Osteocyte (in vitro differentiated cells): ENCODE measurements around the gene MEIS2. TPM values are rescaled to one million over a fixed set of nuclear protein-coding genes. Genes with fewer than 3 reads are reported as not detected.

Experiments used
- DNase-seq: peaks from one replicate; pipeline ENCODE4 v3.0.0; 2021; ENCODE audit warnings: mixed read lengths; ENCODE audit not compliant: unreplicated experiment; ENCODE audit errors: extremely low spot score
- H3K27ac Mint-ChIP-seq: one replicate; pipeline ENCODE4 v1.8.0; 2021; ENCODE audit warnings: mild to moderate bottlenecking, mixed read lengths; ENCODE audit not compliant: unreplicated experiment
- H3K27me3 Mint-ChIP-seq: one replicate; pipeline ENCODE4 v1.8.0; 2021; ENCODE audit warnings: mixed read lengths; ENCODE audit not compliant: unreplicated experiment
- H3K36me3 Mint-ChIP-seq: one replicate; pipeline ENCODE4 v1.8.0; 2021; ENCODE audit warnings: mixed read lengths; ENCODE audit not compliant: unreplicated experiment
- H3K4me1 Mint-ChIP-seq: one replicate; pipeline ENCODE4 v1.8.0; 2021; ENCODE audit warnings: mixed read lengths; ENCODE audit not compliant: unreplicated experiment
- H3K4me3 Mint-ChIP-seq: one replicate; pipeline ENCODE4 v1.8.0; 2021; ENCODE audit warnings: mild to moderate bottlenecking, moderate library complexity, mixed read lengths; ENCODE audit not compliant: unreplicated experiment
- H3K9me3 Mint-ChIP-seq: one replicate; pipeline ENCODE4 v1.8.0; 2021; ENCODE audit warnings: mixed read lengths; ENCODE audit not compliant: unreplicated experiment
- total RNA-seq: library from RNA; stranded (reverse); gene quantifications from 2 replicates; pipeline ENCODE4 v1.2.1, GENCODE V29; 2021
- TF ChIP-seq, protein P1 (sequence below): fragments of 200-600 bp; sonication (generic); IDR thresholded peaks from 2 replicates; pipeline ENCODE4 v1.5.0; 2021; ENCODE audit warnings: antibody characterized with exemption, mild to moderate bottlenecking, moderate library complexity

MEIS2 gene
- total RNA-seq, 1 donor from 2014 or later: 79.9 TPM

DNA sequence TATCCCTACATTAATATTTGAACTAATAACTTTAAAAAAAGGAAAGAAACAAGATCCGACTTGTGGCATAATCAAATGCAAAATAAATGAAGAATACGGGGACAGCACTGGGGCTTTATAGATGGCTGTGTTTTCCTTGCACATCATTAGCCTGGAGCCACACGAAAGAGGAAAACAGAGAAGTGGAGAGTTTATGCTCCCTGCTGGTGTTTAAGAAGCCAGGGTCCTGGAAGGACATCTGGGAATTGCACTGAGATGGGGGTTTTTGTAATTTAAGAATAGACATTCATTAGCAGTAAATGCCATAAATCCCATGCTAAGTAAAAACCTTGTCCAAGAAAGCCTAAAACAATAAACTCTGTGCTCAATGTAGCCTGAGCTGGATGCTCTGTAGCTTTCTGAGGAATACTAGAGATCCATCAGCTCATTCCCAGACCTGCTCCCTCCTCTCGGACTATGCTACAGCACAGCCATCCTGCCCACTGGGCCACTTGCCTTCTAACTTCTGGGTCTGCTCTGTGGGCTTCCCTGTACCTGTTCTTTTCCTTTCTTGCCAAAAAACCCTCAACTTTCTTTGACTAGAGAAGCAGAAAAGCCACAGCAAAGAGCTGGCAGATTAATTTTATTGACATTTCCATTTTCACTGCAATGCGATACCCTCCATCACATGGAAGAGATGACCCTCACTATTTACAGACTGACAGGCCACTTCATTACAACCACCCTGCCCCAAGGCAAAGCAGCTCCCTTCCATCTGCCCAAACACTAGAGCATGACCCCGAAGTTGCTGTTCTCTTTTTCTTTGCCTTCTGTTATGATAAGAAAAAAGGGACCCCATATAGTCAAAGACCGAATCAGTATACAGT lies 62.3 kb downstream of the MEIS2 start:
- Mint-ChIP-seq H3K9me3 (no peaks in the 10 kb centered on the region), H3K27me3 (no peaks in the 10 kb centered on the region), H3K4me1 (peaks cover 39% of the 10 kb centered on the region), H3K36me3 (peaks cover 37% of the 10 kb centered on the region), H3K4me3 (peak overlapping the region; percentile 28), H3K27ac (peak overlapping the region; percentile 70)
- no peak for DNase-seq
- TF ChIP-seq, protein P1, sequence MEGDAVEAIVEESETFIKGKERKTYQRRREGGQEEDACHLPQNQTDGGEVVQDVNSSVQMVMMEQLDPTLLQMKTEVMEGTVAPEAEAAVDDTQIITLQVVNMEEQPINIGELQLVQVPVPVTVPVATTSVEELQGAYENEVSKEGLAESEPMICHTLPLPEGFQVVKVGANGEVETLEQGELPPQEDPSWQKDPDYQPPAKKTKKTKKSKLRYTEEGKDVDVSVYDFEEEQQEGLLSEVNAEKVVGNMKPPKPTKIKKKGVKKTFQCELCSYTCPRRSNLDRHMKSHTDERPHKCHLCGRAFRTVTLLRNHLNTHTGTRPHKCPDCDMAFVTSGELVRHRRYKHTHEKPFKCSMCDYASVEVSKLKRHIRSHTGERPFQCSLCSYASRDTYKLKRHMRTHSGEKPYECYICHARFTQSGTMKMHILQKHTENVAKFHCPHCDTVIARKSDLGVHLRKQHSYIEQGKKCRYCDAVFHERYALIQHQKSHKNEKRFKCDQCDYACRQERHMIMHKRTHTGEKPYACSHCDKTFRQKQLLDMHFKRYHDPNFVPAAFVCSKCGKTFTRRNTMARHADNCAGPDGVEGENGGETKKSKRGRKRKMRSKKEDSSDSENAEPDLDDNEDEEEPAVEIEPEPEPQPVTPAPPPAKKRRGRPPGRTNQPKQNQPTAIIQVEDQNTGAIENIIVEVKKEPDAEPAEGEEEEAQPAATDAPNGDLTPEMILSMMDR: no peak

DNA sequence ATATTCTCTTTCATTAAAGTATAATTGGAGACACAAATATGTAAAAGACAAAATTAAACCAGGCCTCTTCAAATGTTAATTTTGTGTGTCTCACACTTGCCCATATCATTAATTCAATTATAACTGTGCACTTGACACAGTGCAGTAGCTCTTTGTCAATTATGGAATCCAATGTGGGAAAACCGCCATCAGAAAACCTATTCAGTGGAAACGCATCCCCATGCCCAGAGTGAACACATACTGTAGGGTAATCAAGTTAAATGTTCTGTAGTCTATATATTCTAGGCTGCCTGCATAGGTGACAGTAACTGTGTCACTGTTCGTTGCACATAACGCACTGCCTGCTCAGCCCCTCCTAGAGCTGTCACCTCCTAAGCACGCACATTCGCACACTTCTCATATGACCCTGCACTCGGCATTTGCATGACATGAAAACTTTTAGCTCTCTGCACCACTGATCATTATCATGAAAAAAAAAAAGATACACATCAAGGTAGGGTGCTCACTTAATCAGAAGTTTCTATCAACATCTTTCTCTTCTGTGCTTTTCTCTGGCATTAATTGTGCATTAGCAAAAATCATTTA lies 63.2 kb downstream of the MEIS2 start:
- no peak overlapping the region for H3K4me3 Mint-ChIP-seq
- H3K27me3 Mint-ChIP-seq: no peaks in the 10 kb centered on the region
- peaks cover 40% of the 10 kb centered on the region for H3K4me1 Mint-ChIP-seq
- DNase-seq: no peak
- peaks cover 38% of the 10 kb centered on the region for H3K36me3 Mint-ChIP-seq
- TF ChIP-seq, protein P1: no peak
- H3K27ac Mint-ChIP-seq: no peak overlapping the region
- no peaks in the 10 kb centered on the region for H3K9me3 Mint-ChIP-seq

DNA sequence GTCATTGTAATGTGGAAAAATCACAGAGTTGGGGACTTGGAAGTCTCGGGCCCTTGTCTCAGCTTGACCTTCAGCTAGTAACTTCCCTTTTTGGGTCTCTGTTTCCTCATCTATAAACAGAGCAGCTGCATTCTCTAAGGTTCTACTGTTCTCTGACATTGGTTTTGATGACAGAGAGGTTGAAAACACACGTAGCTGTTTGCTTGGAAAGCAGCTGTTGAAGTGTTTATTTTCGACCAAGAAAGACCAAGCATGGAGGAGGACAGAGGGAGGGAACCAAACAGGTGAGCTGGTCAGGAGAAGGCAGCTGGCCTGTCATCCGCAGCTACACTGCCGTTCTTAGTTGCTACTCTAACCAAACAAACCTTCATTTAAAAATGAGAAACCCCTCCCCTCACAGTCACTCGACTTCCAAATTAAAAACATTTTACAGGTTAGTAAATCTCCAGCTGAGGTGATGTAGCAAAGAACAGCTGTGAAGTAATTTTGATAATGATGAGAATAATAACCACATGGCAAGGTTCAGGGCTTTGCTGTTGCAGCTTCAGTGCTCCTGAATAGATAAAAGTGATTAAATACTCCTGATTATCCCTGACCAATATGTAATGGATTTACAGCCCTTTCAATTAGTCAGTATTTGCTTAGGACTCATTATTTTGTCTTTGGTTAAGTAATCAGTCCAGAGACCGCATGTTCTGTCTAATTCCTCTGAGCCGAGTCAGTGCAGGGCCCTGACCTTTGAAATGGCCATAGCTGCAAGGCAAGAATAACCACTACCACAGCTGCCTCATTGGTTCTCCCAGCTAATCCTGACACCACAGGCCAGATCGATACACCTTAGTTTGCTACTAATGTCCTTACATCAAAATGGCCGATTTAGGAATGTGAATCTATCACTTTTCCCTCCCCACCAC lies 65.3 kb downstream of the MEIS2 start:
- TF ChIP-seq, protein P1: no peak
- peaks cover 46% of the 10 kb centered on the region for H3K4me1 Mint-ChIP-seq
- no peaks in the 10 kb centered on the region for H3K27me3 Mint-ChIP-seq
- H3K4me3 Mint-ChIP-seq: no peak overlapping the region
- peak overlapping the region; percentile 0 for H3K27ac Mint-ChIP-seq
- no peak for DNase-seq
- peaks cover 40% of the 10 kb centered on the region for H3K36me3 Mint-ChIP-seq
- no peaks in the 10 kb centered on the region for H3K9me3 Mint-ChIP-seq

DNA sequence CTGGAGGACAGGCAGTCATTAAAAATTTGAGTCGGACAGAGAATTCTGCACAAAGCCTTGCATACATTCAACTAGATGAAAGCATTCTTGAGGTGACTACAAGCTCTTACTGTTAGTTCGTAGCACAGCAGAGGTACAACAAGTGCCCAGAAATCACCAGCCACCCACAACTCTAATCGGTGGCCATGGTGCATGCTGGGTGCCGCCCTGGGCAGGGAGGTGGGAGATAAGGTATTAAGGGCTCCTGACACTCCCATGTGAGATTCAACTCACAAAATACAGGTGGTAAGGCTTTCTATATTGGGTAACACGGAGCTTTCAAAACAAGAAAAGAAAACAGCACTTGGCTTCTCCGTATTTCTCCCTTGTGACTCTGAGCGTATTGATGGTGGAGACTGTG lies 66.0 kb downstream of the MEIS2 start:
- Mint-ChIP-seq H3K4me1 (peaks cover 47% of the 10 kb centered on the region), H3K36me3 (peaks cover 44% of the 10 kb centered on the region), H3K27me3 (no peaks in the 10 kb centered on the region), H3K27ac (no peak overlapping the region), H3K9me3 (no peaks in the 10 kb centered on the region), H3K4me3 (no peak overlapping the region)
- no peak for DNase-seq
- TF ChIP-seq, protein P1: no peak
